K562 (cell line): ENCODE data around the gene ZNF628. TPM values are rescaled to one million over a fixed set of nuclear protein-coding genes. Genes with fewer than 3 reads are reported as not detected.

Experiments used
- CBFB ChIP-seq: sonication (generic); formaldehyde crosslinking; IDR thresholded peaks from 2 replicates; pipeline ENCODE4 v1.4.0; 2020; ENCODE audit warnings: mild to moderate bottlenecking, missing genetic modification reagents
- IFI16 ChIP-seq: fragments of 250-450 bp; sonication (Bioruptor Pico); IDR thresholded peaks from 2 replicates; pipeline ENCODE4 v2.1.2; 2022; ENCODE audit warnings: mild to moderate bottlenecking, inconsistent platforms
- POLR2AphosphoS5 ChIP-seq: IDR thresholded peaks from 2 replicates; pipeline ENCODE4 v1.6.1; 2011; ENCODE audit warnings: mild to moderate bottlenecking, low read depth, low read length, moderate library complexity; ENCODE audit not compliant: control insufficient read depth, insufficient read depth
- RBFOX2 ChIP-seq: fragments of 200-400 bp; formaldehyde crosslinking; IDR thresholded peaks from 2 replicates; pipeline ENCODE4 v1.6.1; 2017; ENCODE audit warnings: low read depth, mild to moderate bottlenecking, low read length, moderate library complexity
- RBM22 ChIP-seq: fragments of 200-400 bp; formaldehyde crosslinking; IDR thresholded peaks from 2 replicates; pipeline ENCODE4 v1.6.1; 2018; ENCODE audit warnings: low read length, low read depth; ENCODE audit not compliant: poor library complexity, severe bottlenecking
- SIN3A ChIP-seq, 2 experiments: fragments of 150-350 bp in 1 of 2; IDR thresholded peaks; 2 replicates each; pipeline ENCODE4 v1.6.1; 2011 to 2016; ENCODE audit warnings: borderline replicate concordance in 2 of 2, low read depth in 2 of 2, low read length in 2 of 2, mild to moderate bottlenecking in 2 of 2, moderate library complexity in 2 of 2; ENCODE audit not compliant: control insufficient read depth in 1 of 2
- U2AF1 ChIP-seq: fragments of 200-400 bp; formaldehyde crosslinking; optimal IDR thresholded peaks from 2 replicates; pipeline ENCODE3; 2017; ENCODE audit warnings: mild to moderate bottlenecking, low read depth, low read length, moderate library complexity
- ZSCAN29 ChIP-seq: fragments of 450-650 bp; IDR thresholded peaks from 2 replicates; pipeline ENCODE4 v1.6.1; 2017
- polyA plus RNA-seq, 8 experiments: library from polyadenylated mRNA; depleted of rRNA in 4 of 8; stranded (reverse) in 5 of 8; unstranded in 3 of 8; fragments of >200 nt; fragmentation: Nextera tagmentation in 2 of 8; fragmentation: Illumina TruSeq in 1 of 8; extraction: Ambion mirVana in 2 of 8; extraction: Trizol in 1 of 8; gene quantifications; 2 replicates each; pipeline versions ENCODE4 v1.2.1 to v1.2.3, GENCODE V29; 2011 to 2014; ENCODE audit warnings: inconsistent platforms in 1 of 8, missing spikeins in 1 of 8
- total RNA-seq, 7 experiments: library from RNA; depleted of rRNA in 6 of 7; stranded (reverse); fragments of >200 nt in 6 of 7; fragmentation: Illumina TruSeq in 2 of 7; extraction: Trizol in 2 of 7; gene quantifications; 2 replicates each; pipeline versions ENCODE4 v1.2.1 to v1.2.3, GENCODE V29; 2011 to 2021; ENCODE audit warnings: low replicate concordance in 1 of 7
- TF ChIP-seq, protein P1 (sequence below), 2 experiments: fragments of 450-650 bp; IDR thresholded peaks; 2 replicates each; pipeline ENCODE4 v1.6.1; 2018; ENCODE audit warnings: mild to moderate bottlenecking in 2 of 2, low read depth in 1 of 2; ENCODE audit not compliant: partially characterized antibody in 2 of 2
- TF ChIP-seq, protein P2 (sequence below): fragments of 250-450 bp; sonication (Bioruptor Pico); IDR thresholded peaks from 2 replicates; pipeline ENCODE4 v1.4.0; 2020; ENCODE audit warnings: mild to moderate bottlenecking, moderate library complexity
- TF ChIP-seq, protein P3 (sequence below): IDR thresholded peaks from 3 replicates; pipeline ENCODE4 v1.6.1; 2011; ENCODE audit warnings: borderline replicate concordance, mild to moderate bottlenecking, moderate library complexity; ENCODE audit not compliant: insufficient read length; ENCODE audit errors: extremely low read depth
- TF ChIP-seq, protein P4 (sequence below): fragments of 250-450 bp; sonication (Bioruptor Pico); IDR thresholded peaks from 2 replicates; pipeline ENCODE4 v1.9.0; 2021; ENCODE audit warnings: mild to moderate bottlenecking
- TF ChIP-seq, protein P5 (sequence below): fragments of 250-450 bp; sonication (Bioruptor Pico); IDR thresholded peaks from 2 replicates; pipeline ENCODE4 v1.4.0; 2020; ENCODE audit warnings: mild to moderate bottlenecking, moderate library complexity, borderline replicate concordance

ZNF628 gene
- total and polyA plus RNA-seq, 9 of the 15 experiments (the other 6 are each of a cell fraction or from before 2014, with no cell fraction given): 0.13 to 13.6 (median 2.2) TPM; not detected in 3

DNA sequence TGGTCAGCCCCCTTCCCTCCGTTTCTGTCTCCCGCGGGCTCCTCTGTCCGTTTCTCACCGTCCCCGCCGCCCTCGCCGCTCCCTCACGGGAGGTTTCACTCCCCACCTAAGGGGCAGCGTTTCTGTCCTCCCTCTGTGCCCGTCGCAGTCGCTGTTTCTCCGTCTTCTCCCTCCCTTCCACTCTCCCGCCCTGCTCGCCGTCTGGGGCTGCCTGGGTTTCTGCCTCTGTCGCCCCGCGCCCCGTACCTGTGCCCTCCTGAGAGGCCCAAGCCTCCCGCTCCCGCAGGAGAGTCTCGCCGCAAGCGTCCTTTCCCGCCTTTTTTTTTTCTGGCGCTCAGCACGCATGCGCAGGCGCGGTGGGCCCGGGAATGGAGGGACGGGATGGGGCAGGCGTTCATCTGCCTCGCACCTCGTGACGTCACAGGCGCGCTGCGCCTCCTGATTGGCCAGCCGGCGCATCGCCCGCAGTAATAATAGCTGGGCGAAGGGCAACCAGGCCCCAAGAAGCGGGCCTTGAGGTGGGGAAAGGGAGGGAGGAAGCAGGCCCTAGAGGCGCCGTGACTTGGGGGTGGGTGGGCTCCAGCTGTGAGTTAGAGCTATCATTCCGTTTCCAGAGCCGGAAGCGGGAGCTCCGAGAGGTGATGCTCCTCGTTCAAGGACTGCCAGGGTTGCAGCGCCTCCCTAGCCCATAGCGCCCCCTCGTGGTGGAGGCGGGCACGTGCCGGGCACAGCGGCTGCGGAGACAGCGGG lies 27.3 kb downstream of the ZNF628 start (continued):
- TF ChIP-seq, protein P1, sequence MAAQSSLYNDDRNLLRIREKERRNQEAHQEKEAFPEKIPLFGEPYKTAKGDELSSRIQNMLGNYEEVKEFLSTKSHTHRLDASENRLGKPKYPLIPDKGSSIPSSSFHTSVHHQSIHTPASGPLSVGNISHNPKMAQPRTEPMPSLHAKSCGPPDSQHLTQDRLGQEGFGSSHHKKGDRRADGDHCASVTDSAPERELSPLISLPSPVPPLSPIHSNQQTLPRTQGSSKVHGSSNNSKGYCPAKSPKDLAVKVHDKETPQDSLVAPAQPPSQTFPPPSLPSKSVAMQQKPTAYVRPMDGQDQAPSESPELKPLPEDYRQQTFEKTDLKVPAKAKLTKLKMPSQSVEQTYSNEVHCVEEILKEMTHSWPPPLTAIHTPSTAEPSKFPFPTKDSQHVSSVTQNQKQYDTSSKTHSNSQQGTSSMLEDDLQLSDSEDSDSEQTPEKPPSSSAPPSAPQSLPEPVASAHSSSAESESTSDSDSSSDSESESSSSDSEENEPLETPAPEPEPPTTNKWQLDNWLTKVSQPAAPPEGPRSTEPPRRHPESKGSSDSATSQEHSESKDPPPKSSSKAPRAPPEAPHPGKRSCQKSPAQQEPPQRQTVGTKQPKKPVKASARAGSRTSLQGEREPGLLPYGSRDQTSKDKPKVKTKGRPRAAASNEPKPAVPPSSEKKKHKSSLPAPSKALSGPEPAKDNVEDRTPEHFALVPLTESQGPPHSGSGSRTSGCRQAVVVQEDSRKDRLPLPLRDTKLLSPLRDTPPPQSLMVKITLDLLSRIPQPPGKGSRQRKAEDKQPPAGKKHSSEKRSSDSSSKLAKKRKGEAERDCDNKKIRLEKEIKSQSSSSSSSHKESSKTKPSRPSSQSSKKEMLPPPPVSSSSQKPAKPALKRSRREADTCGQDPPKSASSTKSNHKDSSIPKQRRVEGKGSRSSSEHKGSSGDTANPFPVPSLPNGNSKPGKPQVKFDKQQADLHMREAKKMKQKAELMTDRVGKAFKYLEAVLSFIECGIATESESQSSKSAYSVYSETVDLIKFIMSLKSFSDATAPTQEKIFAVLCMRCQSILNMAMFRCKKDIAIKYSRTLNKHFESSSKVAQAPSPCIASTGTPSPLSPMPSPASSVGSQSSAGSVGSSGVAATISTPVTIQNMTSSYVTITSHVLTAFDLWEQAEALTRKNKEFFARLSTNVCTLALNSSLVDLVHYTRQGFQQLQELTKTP (IDR thresholded peaks at IDR 0.05; ENCODE audit: low read depth in 1 of 2, partially characterized antibody in 2 of 2): no peak
- TF ChIP-seq CBFB (CRISPR knock-in tag): peak; percentile 96
- TF ChIP-seq, protein P2, sequence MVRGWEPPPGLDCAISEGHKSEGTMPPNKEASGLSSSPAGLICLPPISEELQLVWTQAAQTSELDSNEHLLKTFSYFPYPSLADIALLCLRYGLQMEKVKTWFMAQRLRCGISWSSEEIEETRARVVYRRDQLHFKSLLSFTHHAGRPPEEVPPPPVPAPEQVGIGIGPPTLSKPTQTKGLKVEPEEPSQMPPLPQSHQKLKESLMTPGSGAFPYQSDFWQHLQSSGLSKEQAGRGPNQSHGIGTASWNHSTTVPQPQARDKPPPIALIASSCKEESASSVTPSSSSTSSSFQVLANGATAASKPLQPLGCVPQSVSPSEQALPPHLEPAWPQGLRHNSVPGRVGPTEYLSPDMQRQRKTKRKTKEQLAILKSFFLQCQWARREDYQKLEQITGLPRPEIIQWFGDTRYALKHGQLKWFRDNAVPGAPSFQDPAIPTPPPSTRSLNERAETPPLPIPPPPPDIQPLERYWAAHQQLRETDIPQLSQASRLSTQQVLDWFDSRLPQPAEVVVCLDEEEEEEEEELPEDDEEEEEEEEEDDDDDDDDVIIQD (CRISPR knock-in tag): no peak
- TF ChIP-seq ZSCAN29: no peak
- TF ChIP-seq, protein P3, sequence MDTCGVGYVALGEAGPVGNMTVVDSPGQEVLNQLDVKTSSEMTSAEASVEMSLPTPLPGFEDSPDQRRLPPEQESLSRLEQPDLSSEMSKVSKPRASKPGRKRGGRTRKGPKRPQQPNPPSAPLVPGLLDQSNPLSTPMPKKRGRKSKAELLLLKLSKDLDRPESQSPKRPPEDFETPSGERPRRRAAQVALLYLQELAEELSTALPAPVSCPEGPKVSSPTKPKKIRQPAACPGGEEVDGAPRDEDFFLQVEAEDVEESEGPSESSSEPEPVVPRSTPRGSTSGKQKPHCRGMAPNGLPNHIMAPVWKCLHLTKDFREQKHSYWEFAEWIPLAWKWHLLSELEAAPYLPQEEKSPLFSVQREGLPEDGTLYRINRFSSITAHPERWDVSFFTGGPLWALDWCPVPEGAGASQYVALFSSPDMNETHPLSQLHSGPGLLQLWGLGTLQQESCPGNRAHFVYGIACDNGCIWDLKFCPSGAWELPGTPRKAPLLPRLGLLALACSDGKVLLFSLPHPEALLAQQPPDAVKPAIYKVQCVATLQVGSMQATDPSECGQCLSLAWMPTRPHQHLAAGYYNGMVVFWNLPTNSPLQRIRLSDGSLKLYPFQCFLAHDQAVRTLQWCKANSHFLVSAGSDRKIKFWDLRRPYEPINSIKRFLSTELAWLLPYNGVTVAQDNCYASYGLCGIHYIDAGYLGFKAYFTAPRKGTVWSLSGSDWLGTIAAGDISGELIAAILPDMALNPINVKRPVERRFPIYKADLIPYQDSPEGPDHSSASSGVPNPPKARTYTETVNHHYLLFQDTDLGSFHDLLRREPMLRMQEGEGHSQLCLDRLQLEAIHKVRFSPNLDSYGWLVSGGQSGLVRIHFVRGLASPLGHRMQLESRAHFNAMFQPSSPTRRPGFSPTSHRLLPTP: no peak
- no peak for TF ChIP-seq RBM22
- TF ChIP-seq SIN3A (IDR thresholded peaks at IDR 0.05; ENCODE audit: borderline replicate concordance in 2 of 2, control insufficient read depth in 1 of 2, low read depth in 2 of 2, low read length in 2 of 2): no peak
- no peak for TF ChIP-seq IFI16
- TF ChIP-seq RBFOX2: peak; percentile 72
- TF ChIP-seq, protein P4, sequence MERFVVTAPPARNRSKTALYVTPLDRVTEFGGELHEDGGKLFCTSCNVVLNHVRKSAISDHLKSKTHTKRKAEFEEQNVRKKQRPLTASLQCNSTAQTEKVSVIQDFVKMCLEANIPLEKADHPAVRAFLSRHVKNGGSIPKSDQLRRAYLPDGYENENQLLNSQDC (CRISPR knock-in tag): no peak
- TF ChIP-seq POLR2AphosphoS5: no peak
- no peak for TF ChIP-seq U2AF1
- TF ChIP-seq, protein P5, sequence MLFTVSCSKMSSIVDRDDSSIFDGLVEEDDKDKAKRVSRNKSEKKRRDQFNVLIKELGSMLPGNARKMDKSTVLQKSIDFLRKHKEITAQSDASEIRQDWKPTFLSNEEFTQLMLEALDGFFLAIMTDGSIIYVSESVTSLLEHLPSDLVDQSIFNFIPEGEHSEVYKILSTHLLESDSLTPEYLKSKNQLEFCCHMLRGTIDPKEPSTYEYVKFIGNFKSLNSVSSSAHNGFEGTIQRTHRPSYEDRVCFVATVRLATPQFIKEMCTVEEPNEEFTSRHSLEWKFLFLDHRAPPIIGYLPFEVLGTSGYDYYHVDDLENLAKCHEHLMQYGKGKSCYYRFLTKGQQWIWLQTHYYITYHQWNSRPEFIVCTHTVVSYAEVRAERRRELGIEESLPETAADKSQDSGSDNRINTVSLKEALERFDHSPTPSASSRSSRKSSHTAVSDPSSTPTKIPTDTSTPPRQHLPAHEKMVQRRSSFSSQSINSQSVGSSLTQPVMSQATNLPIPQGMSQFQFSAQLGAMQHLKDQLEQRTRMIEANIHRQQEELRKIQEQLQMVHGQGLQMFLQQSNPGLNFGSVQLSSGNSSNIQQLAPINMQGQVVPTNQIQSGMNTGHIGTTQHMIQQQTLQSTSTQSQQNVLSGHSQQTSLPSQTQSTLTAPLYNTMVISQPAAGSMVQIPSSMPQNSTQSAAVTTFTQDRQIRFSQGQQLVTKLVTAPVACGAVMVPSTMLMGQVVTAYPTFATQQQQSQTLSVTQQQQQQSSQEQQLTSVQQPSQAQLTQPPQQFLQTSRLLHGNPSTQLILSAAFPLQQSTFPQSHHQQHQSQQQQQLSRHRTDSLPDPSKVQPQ (CRISPR knock-in tag): no peak
